Measurements from ENCODE around the gene RAI14.

DNA sequence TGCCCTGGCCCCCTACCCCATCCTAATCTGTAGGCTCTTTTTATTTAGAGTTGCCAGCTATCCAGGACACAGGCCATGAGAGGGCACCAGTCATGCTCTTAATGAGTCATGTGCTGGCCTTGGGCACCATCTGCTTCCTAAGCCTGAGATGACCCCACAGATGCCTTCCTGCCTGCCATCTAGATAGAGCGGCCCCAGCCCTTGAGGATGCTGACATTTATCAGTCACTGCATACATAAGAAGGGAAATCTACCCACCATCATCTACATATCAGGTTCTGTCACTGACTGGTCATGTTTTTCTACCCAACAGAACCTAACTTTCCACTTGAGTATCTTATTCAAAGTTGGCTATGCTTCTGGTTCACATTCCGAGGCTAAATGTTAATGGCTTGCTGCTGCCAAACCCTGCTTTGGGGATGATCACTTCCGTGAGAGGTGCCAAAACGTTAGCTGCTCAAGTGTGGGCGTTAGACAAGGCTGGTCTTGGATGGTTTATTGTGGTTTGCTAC, 132.9 kb downstream of the RAI14 start:
- TF ChIP-seq, protein P1, sequence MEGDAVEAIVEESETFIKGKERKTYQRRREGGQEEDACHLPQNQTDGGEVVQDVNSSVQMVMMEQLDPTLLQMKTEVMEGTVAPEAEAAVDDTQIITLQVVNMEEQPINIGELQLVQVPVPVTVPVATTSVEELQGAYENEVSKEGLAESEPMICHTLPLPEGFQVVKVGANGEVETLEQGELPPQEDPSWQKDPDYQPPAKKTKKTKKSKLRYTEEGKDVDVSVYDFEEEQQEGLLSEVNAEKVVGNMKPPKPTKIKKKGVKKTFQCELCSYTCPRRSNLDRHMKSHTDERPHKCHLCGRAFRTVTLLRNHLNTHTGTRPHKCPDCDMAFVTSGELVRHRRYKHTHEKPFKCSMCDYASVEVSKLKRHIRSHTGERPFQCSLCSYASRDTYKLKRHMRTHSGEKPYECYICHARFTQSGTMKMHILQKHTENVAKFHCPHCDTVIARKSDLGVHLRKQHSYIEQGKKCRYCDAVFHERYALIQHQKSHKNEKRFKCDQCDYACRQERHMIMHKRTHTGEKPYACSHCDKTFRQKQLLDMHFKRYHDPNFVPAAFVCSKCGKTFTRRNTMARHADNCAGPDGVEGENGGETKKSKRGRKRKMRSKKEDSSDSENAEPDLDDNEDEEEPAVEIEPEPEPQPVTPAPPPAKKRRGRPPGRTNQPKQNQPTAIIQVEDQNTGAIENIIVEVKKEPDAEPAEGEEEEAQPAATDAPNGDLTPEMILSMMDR (IDR thresholded peaks at IDR 0.05): no peak
- no peak for TF ChIP-seq POLR2A (IDR thresholded peaks at IDR 0.05)

Data from heart left ventricle (tissue), 13 donors.